ENCODE results near the gene KLF1. TPM values are rescaled to one million over a fixed set of nuclear protein-coding genes. Genes with fewer than 3 reads are reported as not detected.
A peak's percentile ranks its signal among the peaks of the same experiment; 100 is the strongest.

KLF1 gene
- total RNA-seq, 2 experiments from 2014 or later: 0.16 TPM; not detected in 1

DNA sequence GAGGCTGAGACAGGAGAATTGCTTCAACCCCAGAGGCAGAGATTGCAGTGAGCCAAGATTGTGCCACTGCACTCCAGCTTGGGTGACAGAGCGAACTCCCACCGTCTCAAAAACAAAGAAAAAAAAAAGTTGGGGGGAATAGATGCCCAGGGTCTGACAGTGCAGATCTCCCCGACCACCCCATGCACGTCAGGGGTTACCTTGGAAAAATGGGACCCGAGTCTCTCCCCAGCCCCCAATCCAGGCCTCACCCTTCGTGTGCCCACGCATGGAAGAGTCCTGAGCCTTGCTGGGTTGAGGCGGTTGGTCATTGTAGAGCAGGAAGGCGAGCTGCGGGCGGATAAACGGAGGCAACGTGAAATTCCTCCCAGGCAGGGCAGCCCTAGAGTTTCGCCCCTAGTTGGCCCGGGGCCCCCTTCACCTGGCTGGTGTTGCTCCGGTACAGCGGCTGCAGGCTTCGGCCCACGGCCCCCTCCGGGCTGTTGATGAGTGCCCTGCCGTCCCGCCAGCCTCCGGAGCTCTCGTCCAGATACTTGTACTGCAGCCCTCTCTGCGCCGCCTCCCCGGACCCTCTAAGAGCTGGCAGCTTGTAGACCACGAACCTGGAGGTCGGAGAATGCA is 6.3 kb downstream of the KLF1 start:
- H3K27ac ChIP-seq (ENCODE audit: low read depth, low read length, poor library complexity, severe bottlenecking): peak overlapping the region; percentile 76
- no peaks in the 10 kb centered on the region for H3K9me2 ChIP-seq (ENCODE audit: insufficient read depth, low read length)
- POLR2A ChIA-PET: interaction anchor here (0.6 to 2.0 kb wide), 5 partner anchors 10 to 57 kb away, joined by 3 to 8 read pairs (median 4); partner anchors contain the start of gene GCDH
- H2AFZ ChIP-seq (ENCODE audit: low read length): peak overlapping the region; percentile 69
- no peaks in the 10 kb centered on the region for H3K79me2 ChIP-seq (ENCODE audit: insufficient read depth, low read depth, low read length)
- H3K4me2 ChIP-seq (ENCODE audit: low read length): peak overlapping the region; percentile 74
- peaks cover 11% of the 10 kb centered on the region for H3K9me3 ChIP-seq (ENCODE audit: low read length)
- H3K36me3 ChIP-seq (ENCODE audit: insufficient read depth, low read length): peaks cover 9% of the 10 kb centered on the region
- CTCF ChIA-PET (ENCODE audit: unreplicated experiment): interaction anchor here (0.5 to 0.7 kb wide), 4 partner anchors 8 to 180 kb away, joined by 3 to 5 read pairs (median 4); partner anchors contain the start of gene GCDH
- no peaks in the 10 kb centered on the region for H4K20me1 ChIP-seq (ENCODE audit: insufficient read depth, low read length)
- peaks cover 26% of the 10 kb centered on the region for H3K4me1 ChIP-seq (ENCODE audit: insufficient read depth, low read length, poor library complexity, severe bottlenecking)
- TSS peak; percentile 73 for BruUV-seq (replicated peaks)
- peak overlapping the region; percentile 87 for H3K4me3 ChIP-seq (ENCODE audit: low read depth, low read length, poor library complexity, severe bottlenecking)
- peak; percentile 72 for DNase-seq (ENCODE audit: low spot score)
- intact Hi-C loops (cut with micrococcal nuclease; ENCODE audit: unreplicated experiment): loop anchor here (1.0 kb wide), 2 partner anchors 11 to 58 kb away; partner anchors contain the start of genes CALR and GCDH
- no peak for TF ChIP-seq EZH2phosphoT487 (IDR thresholded peaks at IDR 0.05; ENCODE audit: borderline replicate concordance, low read depth, low read length)
- TF ChIP-seq, protein P1, sequence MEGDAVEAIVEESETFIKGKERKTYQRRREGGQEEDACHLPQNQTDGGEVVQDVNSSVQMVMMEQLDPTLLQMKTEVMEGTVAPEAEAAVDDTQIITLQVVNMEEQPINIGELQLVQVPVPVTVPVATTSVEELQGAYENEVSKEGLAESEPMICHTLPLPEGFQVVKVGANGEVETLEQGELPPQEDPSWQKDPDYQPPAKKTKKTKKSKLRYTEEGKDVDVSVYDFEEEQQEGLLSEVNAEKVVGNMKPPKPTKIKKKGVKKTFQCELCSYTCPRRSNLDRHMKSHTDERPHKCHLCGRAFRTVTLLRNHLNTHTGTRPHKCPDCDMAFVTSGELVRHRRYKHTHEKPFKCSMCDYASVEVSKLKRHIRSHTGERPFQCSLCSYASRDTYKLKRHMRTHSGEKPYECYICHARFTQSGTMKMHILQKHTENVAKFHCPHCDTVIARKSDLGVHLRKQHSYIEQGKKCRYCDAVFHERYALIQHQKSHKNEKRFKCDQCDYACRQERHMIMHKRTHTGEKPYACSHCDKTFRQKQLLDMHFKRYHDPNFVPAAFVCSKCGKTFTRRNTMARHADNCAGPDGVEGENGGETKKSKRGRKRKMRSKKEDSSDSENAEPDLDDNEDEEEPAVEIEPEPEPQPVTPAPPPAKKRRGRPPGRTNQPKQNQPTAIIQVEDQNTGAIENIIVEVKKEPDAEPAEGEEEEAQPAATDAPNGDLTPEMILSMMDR (conservative IDR thresholded peaks at IDR 0.05; ENCODE audit: low read length): no peak

DNA sequence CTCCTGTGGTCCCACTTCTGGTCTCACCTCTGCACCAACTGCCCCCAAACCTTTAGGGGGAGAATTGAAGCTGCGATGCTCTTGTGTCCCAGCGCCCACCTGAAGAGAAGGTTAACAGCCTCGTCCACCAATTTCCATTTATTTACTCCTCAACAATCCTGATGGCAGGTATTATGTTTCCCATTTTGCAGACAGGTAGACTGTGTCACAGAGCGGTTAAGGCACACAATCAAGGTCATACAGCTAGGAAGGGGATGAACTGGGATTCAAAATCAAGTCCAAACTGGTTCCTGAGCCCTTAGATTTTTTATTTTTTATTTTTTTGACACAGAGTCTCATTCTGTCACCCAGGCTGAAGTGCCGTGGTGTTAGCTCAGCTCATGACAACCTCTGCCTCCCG is 11.9 kb downstream of the KLF1 start:
- BruUV-seq (replicated peaks): no TSS peak
- ChIA-PET CTCF (ENCODE audit: unreplicated experiment) (no interaction called here), POLR2A (no interaction called here)

More for the DNA sequence above, 11.9 kb downstream of the KLF1 start:
- no peaks in the 10 kb centered on the region for H4K20me1 ChIP-seq (ENCODE audit: insufficient read depth, low read length)
- no peak overlapping the region for H3K4me3 ChIP-seq (ENCODE audit: low read depth, low read length, poor library complexity, severe bottlenecking)
- no peak for DNase-seq (ENCODE audit: low spot score)
- H2AFZ ChIP-seq (ENCODE audit: low read length): no peak overlapping the region
- H3K4me1 ChIP-seq (ENCODE audit: insufficient read depth, low read length, poor library complexity, severe bottlenecking): peaks cover 6% of the 10 kb centered on the region
- intact Hi-C loops (cut with micrococcal nuclease; ENCODE audit: unreplicated experiment): no loop called here
- no peaks in the 10 kb centered on the region for H3K9me2 ChIP-seq (ENCODE audit: insufficient read depth, low read length)
- H3K36me3 ChIP-seq (ENCODE audit: insufficient read depth, low read length): peaks cover 34% of the 10 kb centered on the region
- no peak overlapping the region for H3K4me2 ChIP-seq (ENCODE audit: low read length)
- H3K27ac ChIP-seq (ENCODE audit: low read depth, low read length, poor library complexity, severe bottlenecking): no peak overlapping the region
- no peaks in the 10 kb centered on the region for H3K9me3 ChIP-seq (ENCODE audit: low read length)
- TF ChIP-seq, protein P1 (conservative IDR thresholded peaks at IDR 0.05; ENCODE audit: low read length): no peak
- no peak for TF ChIP-seq EZH2phosphoT487 (IDR thresholded peaks at IDR 0.05; ENCODE audit: borderline replicate concordance, low read depth, low read length)
- no peaks in the 10 kb centered on the region for H3K79me2 ChIP-seq (ENCODE audit: insufficient read depth, low read depth, low read length)

All from OCI-LY7 (cell line).